ENCODE measurements around the gene NSUN7. TPM values are rescaled to one million over a fixed set of nuclear protein-coding genes. Genes with fewer than 3 reads are reported as not detected.

The NSUN7 gene
- total RNA-seq, 2 donors from 2014 or later: 12.6 to 14.3 TPM

- H3K4me3 ChIP-seq: no peak overlapping the region
- no peaks in the 10 kb centered on the region for H3K4me1 ChIP-seq (replicated peaks)
- H3K36me3 ChIP-seq: no peaks in the 10 kb centered on the region
- intact Hi-C loops (cut with DNase I): no loop called here
- TF ChIP-seq POLR2AphosphoS5 (IDR thresholded peaks at IDR 0.05): no peak
- TF ChIP-seq, protein P1, sequence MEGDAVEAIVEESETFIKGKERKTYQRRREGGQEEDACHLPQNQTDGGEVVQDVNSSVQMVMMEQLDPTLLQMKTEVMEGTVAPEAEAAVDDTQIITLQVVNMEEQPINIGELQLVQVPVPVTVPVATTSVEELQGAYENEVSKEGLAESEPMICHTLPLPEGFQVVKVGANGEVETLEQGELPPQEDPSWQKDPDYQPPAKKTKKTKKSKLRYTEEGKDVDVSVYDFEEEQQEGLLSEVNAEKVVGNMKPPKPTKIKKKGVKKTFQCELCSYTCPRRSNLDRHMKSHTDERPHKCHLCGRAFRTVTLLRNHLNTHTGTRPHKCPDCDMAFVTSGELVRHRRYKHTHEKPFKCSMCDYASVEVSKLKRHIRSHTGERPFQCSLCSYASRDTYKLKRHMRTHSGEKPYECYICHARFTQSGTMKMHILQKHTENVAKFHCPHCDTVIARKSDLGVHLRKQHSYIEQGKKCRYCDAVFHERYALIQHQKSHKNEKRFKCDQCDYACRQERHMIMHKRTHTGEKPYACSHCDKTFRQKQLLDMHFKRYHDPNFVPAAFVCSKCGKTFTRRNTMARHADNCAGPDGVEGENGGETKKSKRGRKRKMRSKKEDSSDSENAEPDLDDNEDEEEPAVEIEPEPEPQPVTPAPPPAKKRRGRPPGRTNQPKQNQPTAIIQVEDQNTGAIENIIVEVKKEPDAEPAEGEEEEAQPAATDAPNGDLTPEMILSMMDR (IDR thresholded peaks at IDR 0.05): no peak
- TF ChIP-seq POLR2A (IDR thresholded peaks at IDR 0.05): no peak
- WGBS: 92% methylated on average over 3 of the region's 3 CpGs
- no peaks in the 10 kb centered on the region for H3K9me3 ChIP-seq
- H3K27me3 ChIP-seq (replicated peaks; ENCODE audit: insufficient read depth): no peaks in the 10 kb centered on the region
- no peak for DNase-seq (ENCODE audit: low spot score)
- H3K27ac ChIP-seq: no peak overlapping the region
Observed at GRCh38 chr4:40763228-40763716, 13.5 kb downstream of the NSUN7 start.

- WGBS: 11% methylated on average over 1 of the region's 1 CpG
- no peaks in the 10 kb centered on the region for H3K4me1 ChIP-seq (replicated peaks)
- H3K27me3 ChIP-seq (replicated peaks; ENCODE audit: insufficient read depth): no peaks in the 10 kb centered on the region
- H3K4me3 ChIP-seq: no peak overlapping the region
- intact Hi-C loops (cut with DNase I): no loop called here
- DNase-seq (ENCODE audit: low spot score): no peak
- H3K9me3 ChIP-seq: no peaks in the 10 kb centered on the region
- TF ChIP-seq, protein P1 (IDR thresholded peaks at IDR 0.05): no peak
- no peak for TF ChIP-seq POLR2AphosphoS5 (IDR thresholded peaks at IDR 0.05)
- no peak for TF ChIP-seq POLR2A (IDR thresholded peaks at IDR 0.05)
- no peaks in the 10 kb centered on the region for H3K36me3 ChIP-seq
- H3K27ac ChIP-seq: no peak overlapping the region
Observed at GRCh38 chr4:40769266-40769665, 19.5 kb downstream of the NSUN7 start.

DNA sequence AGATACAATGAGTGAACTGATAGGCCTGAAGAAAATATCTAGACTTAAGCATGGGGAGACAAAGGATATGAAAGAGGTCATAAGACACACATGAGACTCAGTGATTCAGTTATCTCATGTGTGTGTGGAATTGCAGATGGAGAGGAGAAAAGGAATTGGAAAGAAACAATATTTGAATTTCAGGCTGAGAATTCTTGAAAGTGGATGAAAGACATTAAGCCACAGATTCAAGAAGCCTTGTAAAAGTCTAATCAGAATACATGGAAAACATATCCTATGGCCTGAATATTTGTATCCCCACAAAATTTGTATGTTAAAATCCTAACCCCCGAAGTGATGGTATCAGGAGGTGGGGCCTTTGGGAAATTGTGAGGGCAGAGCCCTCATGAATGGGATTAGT, 28.3 kb downstream of the NSUN7 start:
- Histone ChIP-seq H3K4me1 (replicated peaks) (no peaks in the 10 kb centered on the region), H3K27ac (no peak overlapping the region), H3K9me3 (no peaks in the 10 kb centered on the region), H3K36me3 (no peaks in the 10 kb centered on the region), H3K4me3 (no peak overlapping the region), H3K27me3 (replicated peaks; ENCODE audit: insufficient read depth) (no peaks in the 10 kb centered on the region)
- intact Hi-C loops (cut with DNase I): no loop called here
- no peak for DNase-seq (ENCODE audit: low spot score)
- no peak for TF ChIP-seq POLR2A (IDR thresholded peaks at IDR 0.05)
- 100% methylated on average over 1 of the region's 1 CpG for WGBS

DNA sequence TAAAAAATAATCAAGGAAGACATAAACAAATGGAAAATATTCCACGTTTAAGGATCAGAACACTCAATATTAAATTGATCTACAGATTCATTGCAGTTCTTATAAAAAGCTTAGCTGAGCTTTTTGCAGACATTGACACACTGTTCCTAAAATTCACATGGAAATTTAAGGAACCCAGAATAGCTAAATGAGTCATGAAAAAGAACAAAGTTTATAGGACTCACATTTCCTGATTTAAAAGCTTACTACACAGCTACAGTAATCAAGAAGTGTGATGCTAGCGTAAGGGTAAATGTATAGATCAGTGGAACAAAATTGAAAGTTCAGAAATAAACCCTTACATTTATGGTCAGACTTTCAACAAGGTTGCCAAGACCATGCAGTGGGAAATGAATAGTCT, 33.1 kb downstream of the NSUN7 start:
- H3K27ac ChIP-seq: no peak overlapping the region
- DNase-seq (ENCODE audit: low spot score): no peak
- no peaks in the 10 kb centered on the region for H3K4me1 ChIP-seq (replicated peaks)
- no peaks in the 10 kb centered on the region for H3K36me3 ChIP-seq
- no peaks in the 10 kb centered on the region for H3K9me3 ChIP-seq
- WGBS: 90% methylated on average over 2 of the region's 2 CpGs
- TF ChIP-seq POLR2A (IDR thresholded peaks at IDR 0.05): no peak
- TF ChIP-seq POLR2AphosphoS5 (IDR thresholded peaks at IDR 0.05): no peak
- TF ChIP-seq, protein P1 (IDR thresholded peaks at IDR 0.05): no peak
- H3K4me3 ChIP-seq: no peak overlapping the region
- intact Hi-C loops (cut with DNase I): no loop called here
- H3K27me3 ChIP-seq (replicated peaks; ENCODE audit: insufficient read depth): no peaks in the 10 kb centered on the region

DNA sequence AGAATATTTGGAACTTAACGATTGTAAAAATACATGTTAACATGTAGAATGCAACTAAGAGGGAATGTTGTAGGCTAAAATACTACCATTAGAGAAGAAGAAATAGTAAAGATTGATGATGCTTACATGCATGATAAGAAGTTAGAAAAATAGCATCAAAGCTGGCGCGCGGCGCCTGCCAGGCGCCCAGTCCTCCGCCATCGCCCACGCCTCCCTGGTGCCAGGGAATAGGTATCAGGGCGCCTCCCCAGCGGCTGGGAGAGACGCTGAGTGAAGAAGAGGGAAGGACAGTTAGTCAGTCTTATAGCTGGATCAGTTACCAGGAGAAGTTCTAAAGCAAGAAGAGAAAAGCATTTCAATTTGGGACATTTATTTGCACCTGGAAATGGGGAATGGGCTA, 36.0 kb downstream of the NSUN7 start:
- Histone ChIP-seq H3K9me3 (no peaks in the 10 kb centered on the region), H3K36me3 (no peaks in the 10 kb centered on the region), H3K27me3 (replicated peaks; ENCODE audit: insufficient read depth) (no peaks in the 10 kb centered on the region), H3K4me3 (no peak overlapping the region), H3K27ac (no peak overlapping the region), H3K4me1 (replicated peaks) (no peaks in the 10 kb centered on the region)
- WGBS: 96% methylated on average over 12 of the region's 12 CpGs
- no peak for TF ChIP-seq POLR2AphosphoS5 (IDR thresholded peaks at IDR 0.05)
- TF ChIP-seq POLR2A (IDR thresholded peaks at IDR 0.05): no peak
- TF ChIP-seq, protein P1 (IDR thresholded peaks at IDR 0.05): no peak
- intact Hi-C loops (cut with DNase I): no loop called here
- no peak for DNase-seq (ENCODE audit: low spot score)

Measured in prostate gland (tissue), 2 donors.